Measurements from ENCODE around the gene BLCAP.
A peak's percentile ranks its signal among the peaks of the same experiment; 100 is the strongest.

Gene BLCAP

DNA sequence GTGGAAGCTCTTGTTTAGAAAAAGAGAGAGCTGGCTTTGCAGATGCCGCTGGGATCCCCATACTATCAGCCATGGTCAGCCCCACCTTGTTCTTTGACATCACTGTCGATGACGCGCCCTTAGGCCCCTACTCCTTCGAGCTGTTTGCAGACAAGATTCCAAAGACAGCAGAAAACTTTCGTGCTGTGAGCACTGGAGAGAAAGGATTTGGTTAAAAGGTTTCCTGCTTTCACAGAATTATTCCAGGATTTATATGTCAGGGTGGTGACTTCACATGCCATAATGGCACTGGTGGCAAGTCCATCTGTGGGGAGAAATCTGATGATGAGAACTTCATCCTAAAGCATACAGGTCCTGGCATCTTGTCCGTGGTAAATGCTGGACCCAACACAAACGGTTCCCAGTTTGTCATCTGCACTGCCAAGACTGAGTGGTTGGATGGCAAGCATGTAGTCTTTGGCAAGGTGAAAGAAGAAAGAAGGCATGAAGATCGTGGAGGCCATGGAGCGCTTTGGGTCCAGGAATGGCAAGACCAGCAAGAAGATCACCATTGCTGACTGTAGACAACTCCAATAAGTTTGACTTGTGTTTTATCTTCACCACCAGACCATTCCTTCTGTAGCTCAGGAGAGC lies 2.4 kb upstream of the BLCAP start:
- no peak for DNase-seq (ENCODE audit: low read depth in 3 of 3)

- DNase-seq (ENCODE audit: low read depth in 3 of 3), result no peak
These were observed 1.7 kb upstream of the BLCAP start for GRCh38 chr20:37529214-37529967.

DNA sequence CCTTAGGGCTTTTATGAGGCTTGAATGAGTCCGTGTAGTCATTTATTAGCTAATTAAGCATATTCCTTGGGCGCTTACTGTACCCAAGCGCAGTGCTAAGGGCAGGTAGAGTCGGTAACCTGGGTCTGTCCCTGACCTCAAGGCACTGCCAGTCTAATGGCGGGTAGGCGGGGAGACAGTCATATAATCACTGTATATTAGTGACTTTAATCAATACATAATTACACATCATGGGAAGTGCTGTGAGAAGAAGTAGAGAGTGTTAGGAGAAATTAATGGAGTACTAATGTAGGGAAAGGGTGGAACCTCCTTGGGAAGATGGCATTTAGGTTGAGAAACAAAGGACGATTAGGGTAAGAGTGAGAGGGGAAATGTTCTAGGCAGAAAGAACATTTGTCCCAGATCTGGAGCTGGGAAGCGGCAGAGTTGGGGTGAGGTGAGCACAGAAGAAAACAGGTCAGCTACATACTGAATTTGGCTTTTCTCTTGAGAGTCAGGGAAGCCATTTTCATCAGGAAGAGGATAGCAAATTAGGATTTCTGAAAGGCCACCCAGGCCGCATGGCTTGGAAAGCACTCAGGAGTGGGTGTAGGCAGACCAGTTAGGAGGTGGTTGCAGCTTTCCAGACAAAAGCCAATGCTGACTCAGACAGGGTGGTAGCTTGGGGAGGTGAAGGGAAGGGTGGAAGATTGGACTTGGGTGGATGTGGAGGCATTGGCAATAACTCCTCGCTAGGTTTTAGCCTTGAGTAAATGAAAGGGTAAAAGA lies 954 bp upstream of the BLCAP start:
- DNase-seq (ENCODE audit: low read depth in 3 of 3), result no peak

DNA sequence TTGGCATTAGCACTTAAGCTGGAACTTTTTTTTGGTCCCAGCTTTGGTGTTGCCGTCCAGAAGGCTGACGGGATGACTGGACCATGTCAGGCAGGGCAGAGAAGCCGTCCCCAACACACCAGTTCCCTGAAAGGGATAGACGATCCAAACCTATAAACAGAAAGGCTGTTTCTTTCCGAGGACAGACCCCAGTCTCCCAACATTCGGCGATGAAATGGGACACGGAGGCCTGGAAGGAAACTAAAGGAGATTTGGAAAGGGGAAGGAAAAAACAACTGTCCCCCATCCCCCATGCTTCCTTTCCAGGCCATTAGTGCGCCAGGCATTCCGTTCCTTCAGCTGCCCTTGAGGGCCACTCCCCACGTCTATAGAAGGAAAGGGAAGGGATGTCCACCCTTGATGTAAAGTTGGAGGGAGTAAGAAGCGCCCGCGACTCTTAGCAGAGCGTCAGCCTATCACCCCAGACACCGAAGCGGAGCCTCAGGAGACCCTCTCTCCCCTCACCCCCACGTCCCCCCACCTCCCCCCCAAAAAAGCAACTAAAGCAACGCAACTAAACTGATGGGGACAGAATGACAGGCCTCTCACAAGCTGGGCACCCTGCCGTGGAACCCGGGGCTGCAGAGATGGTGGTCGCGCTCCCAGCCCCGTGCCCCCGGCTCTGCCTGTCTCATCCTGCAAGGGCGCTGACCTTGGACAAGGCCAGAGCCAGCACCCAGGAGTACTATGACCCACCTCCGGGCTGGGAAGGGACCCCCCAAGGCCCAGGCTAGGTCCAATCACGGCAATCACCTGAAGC lies 638 bp downstream of the BLCAP start:
- no peak for DNase-seq (ENCODE audit: low read depth in 3 of 3)

GRCh38 chr20:37526238-37526838 lies 1.3 kb downstream of the BLCAP start:
- DNase-seq (ENCODE audit: low read depth in 3 of 3), result no peak

DNA sequence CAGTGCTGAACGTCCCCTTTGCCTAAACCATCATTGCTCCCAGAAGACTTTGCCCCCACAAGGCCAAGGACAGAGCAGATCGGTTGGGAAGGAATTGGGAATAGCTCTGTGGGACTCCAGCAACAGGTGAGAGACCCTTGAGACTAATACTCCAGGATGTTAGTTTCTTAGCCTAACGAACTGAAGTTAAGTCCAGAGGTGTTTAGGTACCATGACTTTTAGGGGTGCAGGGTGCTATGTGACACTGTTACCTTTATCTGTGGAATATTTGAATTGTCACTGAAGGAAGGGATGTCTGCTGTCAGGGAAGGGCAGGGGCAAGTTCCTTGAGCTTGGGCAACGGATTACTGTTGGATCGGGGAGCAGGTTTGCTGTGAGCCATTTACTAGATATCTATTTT lies 1.9 kb downstream of the BLCAP start:
- no peak for DNase-seq (ENCODE audit: low read depth in 3 of 3)

DNA sequence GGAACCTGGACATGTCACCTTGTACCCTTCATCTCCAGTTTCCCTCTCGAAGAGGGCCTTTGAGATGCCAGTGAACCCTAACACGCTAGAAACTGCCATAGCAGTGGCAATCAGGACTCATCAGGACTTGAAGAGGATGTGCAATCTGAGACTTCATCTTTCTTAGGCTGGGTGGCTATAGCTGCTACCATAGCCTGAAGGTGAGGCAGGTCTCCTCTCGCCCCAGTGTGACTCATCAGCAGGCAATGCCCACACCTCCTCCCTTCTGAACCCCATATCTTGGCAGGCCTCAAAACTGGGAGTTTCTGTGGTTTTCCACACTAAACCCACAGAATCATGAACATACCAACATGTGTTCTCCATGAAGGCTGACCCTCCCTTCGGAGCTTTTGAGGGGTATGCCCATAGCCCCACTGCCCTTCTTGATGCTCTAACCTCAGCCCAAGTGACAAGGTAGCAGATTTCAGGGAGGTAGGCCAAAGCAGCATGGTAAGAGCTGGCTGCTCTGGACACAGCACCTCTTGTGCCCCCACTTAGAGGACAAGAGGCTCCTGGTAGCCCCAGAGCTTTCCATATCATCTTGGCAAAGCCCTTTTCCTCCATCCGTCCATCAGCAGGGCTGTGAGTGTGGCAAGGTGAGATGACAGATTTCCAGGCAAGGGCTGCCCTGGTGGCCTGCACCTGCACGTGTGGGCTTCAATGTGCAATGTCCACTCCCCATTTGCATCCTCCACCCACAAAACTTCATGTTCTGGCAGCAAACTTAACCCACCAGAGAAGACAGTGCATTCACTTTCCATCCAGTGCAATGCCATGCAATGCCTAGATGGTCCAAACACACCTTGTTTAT lies 2.6 kb downstream of the BLCAP start:
- peak in 1 of 3 donors; percentile 14 for DNase-seq (ENCODE audit: low read depth in 3 of 3)

DNA sequence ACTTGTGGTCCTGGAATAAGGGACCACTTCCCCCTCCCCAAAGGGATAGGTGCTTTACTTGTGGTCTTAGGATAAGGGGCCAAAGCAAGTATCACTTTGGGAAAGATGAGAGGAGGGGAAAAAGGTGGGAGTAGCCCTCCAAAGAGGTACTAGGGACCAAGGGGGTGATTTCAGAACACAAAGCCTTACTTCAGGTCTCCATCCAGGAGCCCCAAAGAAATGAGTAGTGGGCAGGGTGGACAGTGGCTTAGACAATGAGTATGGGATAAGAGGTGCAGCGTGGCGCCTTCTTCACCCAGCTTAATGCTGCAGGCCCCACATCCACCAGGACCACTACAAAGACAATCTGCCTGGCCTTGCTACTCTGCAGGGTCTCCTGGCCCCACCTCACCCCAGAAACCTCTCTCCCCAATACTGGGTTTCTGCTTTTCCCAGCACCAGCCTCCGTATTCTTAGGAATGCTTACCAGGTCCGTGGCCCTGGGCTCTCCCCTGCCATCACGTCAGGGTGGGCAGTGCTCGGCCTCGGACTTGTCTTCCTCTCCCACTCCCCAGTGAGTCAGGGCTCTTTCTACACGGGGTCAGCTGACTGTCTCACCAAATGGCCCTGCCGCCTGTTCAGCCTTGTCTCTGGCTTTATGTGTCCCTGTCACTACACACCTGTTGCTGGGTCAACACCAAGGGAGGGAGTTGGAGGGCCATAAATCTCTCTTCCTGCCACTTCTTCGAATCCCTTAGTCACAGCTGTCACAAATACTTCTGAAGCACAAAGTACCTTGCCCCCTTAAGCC lies 3.6 kb downstream of the BLCAP start:
- no peak for DNase-seq (ENCODE audit: low read depth in 3 of 3)

- no peak for DNase-seq (ENCODE audit: low read depth in 3 of 3)
These were observed 4.7 kb downstream of the BLCAP start for GRCh38 chr20:37523012-37523391.

GRCh38 chr20:37522260-37523011 lies 5.2 kb downstream of the BLCAP start:
- no peak for DNase-seq (ENCODE audit: low read depth in 3 of 3)

DNA sequence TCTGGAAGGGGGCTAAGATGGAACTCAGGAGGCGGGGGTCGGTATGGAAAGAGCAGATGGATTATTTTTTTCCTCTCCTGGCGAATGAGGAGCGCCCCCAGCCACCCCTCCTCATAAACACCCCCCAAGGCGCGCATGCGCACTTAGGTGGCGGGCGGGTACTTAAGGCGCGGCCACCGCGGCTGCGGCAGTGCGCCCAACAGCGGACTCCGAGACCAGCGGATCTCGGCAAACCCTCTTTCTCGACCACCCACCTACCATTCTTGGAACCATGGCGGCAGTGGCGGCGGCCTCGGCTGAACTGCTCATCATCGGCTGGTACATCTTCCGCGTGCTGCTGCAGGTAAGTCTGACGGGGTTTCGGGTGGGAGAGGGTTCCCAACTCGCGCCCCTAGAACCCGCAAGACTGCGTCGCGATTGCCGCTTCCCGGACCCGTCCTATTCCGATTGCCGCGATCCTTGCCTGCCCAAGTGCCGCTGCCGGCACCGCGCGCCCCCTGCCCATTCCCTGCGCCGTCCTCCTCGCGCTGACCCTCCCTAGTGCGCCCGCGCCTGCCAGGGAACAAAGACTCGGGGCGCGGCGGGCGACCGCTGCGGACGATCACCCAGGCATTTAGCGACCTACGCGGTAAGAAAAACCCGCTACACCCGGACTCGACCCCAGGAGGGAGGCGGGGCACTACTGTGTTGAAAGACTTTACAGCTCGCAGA lies 6.5 kb downstream of the BLCAP start, which contains the start of gene NNAT:
Gene NNAT (plus strand): TSS at position 190 of the 711 bp plus-strand sequence. CDS start 82 bp downstream, at position 272.
- DNase-seq (ENCODE audit: low read depth in 3 of 3), result no peak

GRCh38 chr20:37520419-37520955 lies 7.2 kb downstream of the BLCAP start:
- no peak for DNase-seq (ENCODE audit: low read depth in 3 of 3)

DNA sequence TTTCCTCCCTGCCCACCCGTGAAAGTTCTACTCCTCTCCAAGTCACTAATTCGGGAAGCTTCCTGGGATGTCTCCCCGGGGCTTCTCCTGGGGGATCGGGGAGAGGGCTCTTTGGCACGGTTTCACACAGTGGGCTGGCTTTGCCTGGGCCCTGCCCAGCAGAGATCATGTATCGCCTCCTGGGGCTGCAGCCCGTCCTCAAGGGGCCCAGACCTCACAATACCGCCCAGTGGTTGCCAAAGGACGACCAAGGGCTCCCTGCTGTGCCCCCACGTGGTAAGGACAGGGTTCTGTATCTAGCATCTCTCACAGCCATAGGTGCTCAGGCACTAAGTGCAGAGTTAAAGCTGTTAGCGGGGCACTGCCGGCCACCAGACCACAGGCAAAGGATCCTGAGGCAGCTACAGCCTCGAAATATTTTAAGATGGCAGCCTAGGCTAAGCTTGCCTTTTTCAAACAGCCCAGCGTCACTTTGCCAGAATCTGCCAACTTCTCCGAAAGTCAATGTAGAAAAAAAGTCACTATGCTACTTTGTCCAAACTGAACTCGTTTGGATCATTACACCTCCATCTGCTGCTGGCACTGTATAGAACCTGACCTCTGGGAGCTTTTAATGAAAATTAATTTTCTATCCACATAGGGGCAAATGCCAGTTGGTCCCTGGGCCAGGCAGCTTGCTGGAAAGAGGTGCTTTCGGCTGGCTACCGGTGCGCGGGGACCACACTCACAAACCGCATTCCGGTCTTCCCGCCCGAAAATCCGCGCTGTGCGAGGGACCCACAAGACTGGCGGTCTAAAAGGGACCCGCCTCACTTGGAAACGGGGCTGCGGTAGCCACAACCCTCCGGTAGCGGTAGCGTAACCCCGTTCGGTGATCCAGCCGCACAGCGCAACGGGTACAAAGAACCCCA lies 7.9 kb downstream of the BLCAP start:
- DNase-seq (ENCODE audit: low read depth in 3 of 3), result no peak

DNA sequence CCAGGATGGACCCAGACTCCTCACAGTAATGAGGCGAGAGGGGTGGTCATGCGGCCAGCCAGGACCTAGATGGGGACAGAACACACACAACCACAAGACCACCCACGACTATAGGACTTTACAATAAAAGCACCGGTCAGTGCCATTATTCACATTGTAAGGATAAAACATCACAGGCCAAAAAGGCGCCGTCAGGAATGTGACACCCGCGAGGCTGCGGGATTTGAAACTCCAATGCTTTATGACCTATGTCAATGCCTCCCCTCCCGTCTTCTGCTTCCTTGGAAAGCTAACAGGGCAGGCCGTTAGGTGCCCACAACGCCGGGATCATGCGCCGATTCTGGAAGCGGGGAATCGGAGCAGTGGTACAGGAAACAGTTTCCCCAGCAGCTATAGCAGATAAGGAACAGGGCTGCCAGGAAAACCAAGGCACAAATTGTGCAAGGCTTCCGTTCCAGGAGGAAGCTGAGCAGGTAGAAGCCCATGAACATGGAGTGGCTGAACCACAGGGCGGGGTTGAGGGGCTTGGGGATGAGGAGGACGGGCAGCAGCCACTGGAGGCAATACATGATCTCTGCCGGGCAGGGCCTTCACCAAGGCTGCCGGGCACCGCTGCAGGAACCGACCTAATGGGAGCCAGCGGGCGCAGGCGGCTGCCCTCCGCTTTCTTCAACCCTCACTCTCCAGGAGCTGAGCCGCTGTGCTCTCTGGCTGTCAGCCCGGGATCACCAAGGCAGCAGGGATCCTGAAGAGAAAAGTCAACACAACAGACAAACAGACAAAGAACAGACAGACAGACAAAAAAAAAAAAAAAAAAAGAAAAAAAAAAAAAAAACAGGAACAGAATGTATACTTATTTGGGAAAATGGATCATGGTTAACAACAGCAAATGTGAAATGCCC lies 8.8 kb downstream of the BLCAP start:
- DNase-seq (ENCODE audit: low read depth in 3 of 3), result no peak

DNA sequence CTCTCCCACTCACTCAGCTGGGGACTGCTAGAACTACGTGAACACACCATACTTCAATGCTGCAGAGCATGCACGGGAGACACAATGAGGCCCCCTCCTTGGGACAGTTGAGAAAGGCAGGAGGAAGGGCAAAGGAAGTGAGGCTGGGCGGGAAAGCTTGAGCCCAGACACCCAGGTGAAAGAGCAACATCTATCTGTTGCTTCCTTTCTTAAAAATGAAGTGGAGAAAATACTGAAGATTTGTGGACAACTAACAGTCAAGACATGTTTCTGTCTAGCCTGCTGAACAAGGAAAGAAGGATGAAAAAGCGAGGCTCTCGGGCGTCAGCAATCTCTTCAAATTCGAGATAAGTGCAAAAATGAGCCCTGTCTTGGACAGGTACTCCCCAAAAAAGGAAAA lies 9.6 kb downstream of the BLCAP start:
- no peak for DNase-seq (ENCODE audit: low read depth in 3 of 3)

Measured in stimulated activated CD4-positive, alpha-beta T cell treated with anti-CD3 and anti-CD28 coated beads, TNF-alpha, amount 100 ng/mL, for 48 hours (primary cell).